Sciatic nerve (tissue), 2 donors: Measurements from ENCODE around the gene OSBPL9. TPM values are rescaled to one million over a fixed set of nuclear protein-coding genes. Genes with fewer than 3 reads are reported as not detected.
A peak's percentile ranks its signal among the peaks of the same experiment; 100 is the strongest.
"Not testable (repeated sequence)": the region's sequence is repeated elsewhere in the genome, so short reads cannot be mapped to it uniquely, and the experiment has no call there.

Experiments used
- ATAC-seq: fragments of 200-7000 bp; cut with Tn5 transposase; one replicate; pipeline ENCODE4 v1.9.1; 2020; ENCODE audit warnings: mild to moderate bottlenecking, moderate library complexity
- DNase-seq: peaks from one replicate; pipeline ENCODE4 v3.0.0-alpha.2; 2020; ENCODE audit warnings: low spot score
- intact Hi-C: fragments of 100-400 bp; cut with DNase I; formaldehyde crosslinking; loops from one replicate; pipeline ENCODE4 v1.14.2; 2022
- total RNA-seq: library from RNA; stranded (reverse); fragmentation: NEBNext Ultra II Directional; extraction: Animal tissue kit (Norgen Biotek cat#: 25700); gene quantifications from one replicate; pipeline ENCODE4 v1.2.1, GENCODE V29; 2021
- donor health status: DM: no; HTN: no; CAD: no.
- donor health status: DM: no; HTN: no; CAD: no.

OSBPL9 gene
- total RNA-seq, 1 donor from 2014 or later = 105 TPM

GRCh38 chr1:51630922-51631321 lies 14.0 kb downstream of the OSBPL9 start:
- ATAC-seq = no peak
- DNase-seq = no peak
- intact Hi-C loops = no loop called here

- DNase-seq (no peak), ATAC-seq (no peak)
- intact Hi-C loops = no loop called here
Measured at GRCh38 chr1:51631747-51632146, 14.9 kb downstream of the OSBPL9 start.

GRCh38 chr1:51634618-51635017 lies 17.7 kb downstream of the OSBPL9 start:
- no peak for ATAC-seq
- intact Hi-C loops = no loop called here
- DNase-seq = no peak

- no peak for DNase-seq
- intact Hi-C loops = no loop called here
Measured at GRCh38 chr1:51635615-51636014, 18.7 kb downstream of the OSBPL9 start.

GRCh38 chr1:51636191-51636590 lies 19.3 kb downstream of the OSBPL9 start:
- ATAC-seq (no peak), DNase-seq (no peak)
- intact Hi-C loops = no loop called here

More at GRCh38 chr1:51635615-51636014, 18.7 kb downstream of the OSBPL9 start:
- ATAC-seq = no peak

GRCh38 chr1:51636764-51637522 lies 20.1 kb downstream of the OSBPL9 start:
- no peak for DNase-seq
- peak; percentile 56 for ATAC-seq
- intact Hi-C loops = no loop called here

GRCh38 chr1:51638350-51638749 lies 21.5 kb downstream of the OSBPL9 start:
- intact Hi-C loops = no loop called here
- ATAC-seq (no peak), DNase-seq (no peak)

GRCh38 chr1:51639694-51640093 lies 22.8 kb downstream of the OSBPL9 start:
- ATAC-seq (no peak), DNase-seq (no peak)
- intact Hi-C loops = no loop called here

- intact Hi-C loops = no loop called here
- ATAC-seq (no peak), DNase-seq (no peak)
Measured at GRCh38 chr1:51641096-51641495, 24.2 kb downstream of the OSBPL9 start.

- DNase-seq (no peak), ATAC-seq (peak; percentile 94)
- intact Hi-C loops = no loop called here
Measured at GRCh38 chr1:51642739-51643142, 25.8 kb downstream of the OSBPL9 start.

- DNase-seq (no peak), ATAC-seq (peak; percentile 4)
- intact Hi-C loops = no loop called here
Measured at GRCh38 chr1:51643362-51643761, 26.5 kb downstream of the OSBPL9 start.

GRCh38 chr1:51644020-51644419 lies 27.1 kb downstream of the OSBPL9 start:
- intact Hi-C loops = no loop called here
- DNase-seq (no peak), ATAC-seq (no peak)

- no peak for ATAC-seq
- intact Hi-C loops = no loop called here
- no peak for DNase-seq
Measured at GRCh38 chr1:51644533-51645197, 27.8 kb downstream of the OSBPL9 start.

GRCh38 chr1:51646592-51646991 lies 29.7 kb downstream of the OSBPL9 start:
- intact Hi-C loops, ATAC-seq, DNase-seq: not testable (repeated sequence)

GRCh38 chr1:51648180-51649109 lies 31.6 kb downstream of the OSBPL9 start:
- ATAC-seq (peak; percentile 78), DNase-seq (no peak)
- intact Hi-C loops = no loop called here

GRCh38 chr1:51649593-51650091 lies 32.8 kb downstream of the OSBPL9 start:
- ATAC-seq (no peak), DNase-seq (no peak)
- intact Hi-C loops = no loop called here

GRCh38 chr1:51650198-51650597 lies 33.3 kb downstream of the OSBPL9 start:
- intact Hi-C loops = no loop called here
- DNase-seq = no peak
- ATAC-seq = no peak

GRCh38 chr1:51651552-51651942 lies 34.7 kb downstream of the OSBPL9 start:
- intact Hi-C loops = no loop called here
- no peak for ATAC-seq

GRCh38 chr1:51652599-51652998 lies 35.7 kb downstream of the OSBPL9 start:
- ATAC-seq = no peak
- intact Hi-C loops = no loop called here
- DNase-seq = no peak

More at GRCh38 chr1:51651552-51651942, 34.7 kb downstream of the OSBPL9 start:
- no peak for DNase-seq
